HEK293T (cell line): ENCODE data around the gene EYA3.

Experiments
- CTCF ChIA-PET: fragments of 350-600 bp; formaldehyde crosslinking; extraction: SDS; loops from one replicate; lab custom pipeline; 2021; ENCODE audit warnings: antibody characterized with exemption, inconsistent platforms; lab: Yijun Ruan, JAX
- POLR2A ChIA-PET: fragments of 350-600 bp; formaldehyde crosslinking; extraction: SDS; loops from one replicate; lab custom pipeline; 2020; ENCODE audit warnings: antibody characterized with exemption, inconsistent platforms; lab: Yijun Ruan, JAX
- DNase-seq: peaks from one replicate; pipeline ENCODE4 v3.0.0; 2012; ENCODE audit warnings: mixed read lengths; ENCODE audit errors: extremely low spot score
- ARNT ChIP-seq: fragments of 450-650 bp; IDR thresholded peaks from 2 replicates; pipeline ENCODE4 v1.6.1; 2017; ENCODE audit warnings: mild to moderate bottlenecking
- BHLHE40 ChIP-seq: fragments of 450-650 bp; IDR thresholded peaks from 2 replicates; pipeline ENCODE4 v1.6.1; 2016; ENCODE audit warnings: mild to moderate bottlenecking, moderate library complexity, borderline replicate concordance
- CTBP1 ChIP-seq: fragments of 450-650 bp; IDR thresholded peaks from 2 replicates; pipeline ENCODE4 v1.6.1; 2016; ENCODE audit warnings: borderline replicate concordance
- ELF4 ChIP-seq: fragments of 450-650 bp; IDR thresholded peaks from 2 replicates; pipeline ENCODE4 v1.6.1; 2017; ENCODE audit warnings: antibody characterized with exemption
- FOXA1 ChIP-seq: fragments of 450-650 bp; IDR thresholded peaks from 2 replicates; pipeline ENCODE4 v1.6.1; 2016; ENCODE audit warnings: mild to moderate bottlenecking
- FOXK2 ChIP-seq: fragments of 450-650 bp; IDR thresholded peaks from 2 replicates; pipeline ENCODE4 v1.6.1; 2016; ENCODE audit warnings: mild to moderate bottlenecking
- FOXM1 ChIP-seq: fragments of 450-650 bp; IDR thresholded peaks from 2 replicates; pipeline ENCODE4 v1.6.1; 2017; ENCODE audit warnings: mild to moderate bottlenecking, borderline replicate concordance
- HDGF ChIP-seq: fragments of 450-650 bp; IDR thresholded peaks from 2 replicates; pipeline ENCODE4 v1.6.1; 2017; ENCODE audit warnings: antibody characterized with exemption, borderline replicate concordance
- L3MBTL2 ChIP-seq: fragments of 450-650 bp; conservative IDR thresholded peaks from 2 replicates; pipeline ENCODE4 v1.6.1; 2016; ENCODE audit warnings: mild to moderate bottlenecking
- LEF1 ChIP-seq: fragments of 450-650 bp; IDR thresholded peaks from 2 replicates; pipeline ENCODE4 v1.6.1; 2017; ENCODE audit warnings: mild to moderate bottlenecking, borderline replicate concordance
- NFRKB ChIP-seq: fragments of 450-650 bp; IDR thresholded peaks from 2 replicates; pipeline ENCODE4 v1.6.1; 2016; ENCODE audit warnings: mild to moderate bottlenecking, moderate library complexity
- SP1 ChIP-seq: fragments of 450-650 bp; IDR thresholded peaks from 2 replicates; pipeline ENCODE4 v1.6.1; 2017
- SUZ12 ChIP-seq: fragments of 450-650 bp; IDR thresholded peaks from 2 replicates; pipeline ENCODE4 v1.6.1; 2016; ENCODE audit warnings: mild to moderate bottlenecking
- TARDBP ChIP-seq: fragments of 450-650 bp; IDR thresholded peaks from 2 replicates; pipeline ENCODE4 v1.6.1; 2016
- ZNF384 ChIP-seq: fragments of 450-650 bp; IDR thresholded peaks from 2 replicates; pipeline ENCODE4 v1.6.1; 2016
- TF ChIP-seq, protein P1 (sequence below): fragments of 450-650 bp; IDR thresholded peaks from 2 replicates; pipeline ENCODE4 v1.6.1; 2016

The EYA3 gene

DNA sequence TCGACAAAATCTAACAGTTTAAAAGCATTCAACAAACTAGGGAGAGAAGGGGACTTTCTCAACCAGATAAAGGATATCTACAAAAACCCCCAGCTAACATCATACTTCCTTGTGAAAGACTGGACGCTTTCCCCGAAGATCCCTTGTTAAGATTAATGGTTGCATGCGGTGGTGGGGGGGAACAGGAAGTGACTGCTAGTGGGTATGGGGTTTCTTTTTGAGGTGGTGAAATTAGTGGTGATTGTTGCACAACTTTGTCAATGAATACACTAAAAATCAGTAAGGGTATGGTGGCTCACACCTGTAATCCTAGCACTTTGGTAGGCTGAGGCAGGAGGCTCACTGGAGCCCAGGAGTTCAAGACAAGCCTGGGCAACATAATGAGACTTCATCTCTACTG lies 26.9 kb upstream of the EYA3 start:
- TF ChIP-seq ZNF384: no peak
- TF ChIP-seq CTBP1: no peak
- no peak for TF ChIP-seq FOXA1
- no peak for TF ChIP-seq FOXK2
- TF ChIP-seq, protein P1, sequence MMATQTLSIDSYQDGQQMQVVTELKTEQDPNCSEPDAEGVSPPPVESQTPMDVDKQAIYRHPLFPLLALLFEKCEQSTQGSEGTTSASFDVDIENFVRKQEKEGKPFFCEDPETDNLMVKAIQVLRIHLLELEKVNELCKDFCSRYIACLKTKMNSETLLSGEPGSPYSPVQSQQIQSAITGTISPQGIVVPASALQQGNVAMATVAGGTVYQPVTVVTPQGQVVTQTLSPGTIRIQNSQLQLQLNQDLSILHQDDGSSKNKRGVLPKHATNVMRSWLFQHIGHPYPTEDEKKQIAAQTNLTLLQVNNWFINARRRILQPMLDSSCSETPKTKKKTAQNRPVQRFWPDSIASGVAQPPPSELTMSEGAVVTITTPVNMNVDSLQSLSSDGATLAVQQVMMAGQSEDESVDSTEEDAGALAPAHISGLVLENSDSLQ: no peak
- no peak for TF ChIP-seq LEF1
- TF ChIP-seq HDGF: no peak
- TF ChIP-seq ELF4: no peak
- no peak for TF ChIP-seq SP1
- no peak for TF ChIP-seq L3MBTL2
- no peak for TF ChIP-seq TARDBP
- TF ChIP-seq ARNT: no peak
- TF ChIP-seq NFRKB: no peak
- TF ChIP-seq SUZ12: no peak
- no peak for TF ChIP-seq FOXM1
- TF ChIP-seq BHLHE40: no peak
- CTCF ChIA-PET: no interaction called here
- DNase-seq: no peak
- POLR2A ChIA-PET: no interaction called here

DNA sequence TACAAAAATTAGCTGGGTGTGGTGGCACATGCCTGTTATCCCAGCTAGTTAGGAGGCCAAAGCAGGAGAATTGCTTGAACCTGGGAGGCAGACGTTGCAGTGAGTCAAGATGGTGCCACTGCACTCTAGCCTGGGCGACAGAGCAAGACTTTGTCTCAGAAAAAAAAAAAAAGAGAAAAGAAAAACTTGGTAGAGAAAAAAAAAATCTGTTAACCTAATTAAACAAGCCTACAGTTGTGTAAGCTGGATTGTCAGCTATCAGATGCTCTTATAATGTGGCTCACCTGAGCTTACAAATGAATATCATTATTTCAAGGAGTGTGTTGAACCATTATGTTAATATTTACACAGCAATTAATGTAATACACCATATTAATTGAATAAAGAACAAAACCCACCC lies 26.4 kb upstream of the EYA3 start:
- no peak for DNase-seq
- ChIA-PET CTCF (no interaction called here), POLR2A (no interaction called here)
- TF ChIP-seq NFRKB (no peak), FOXA1 (no peak), FOXM1 (no peak), CTBP1 (no peak), HDGF (no peak), L3MBTL2 (no peak), SUZ12 (no peak), TARDBP (no peak)

DNA sequence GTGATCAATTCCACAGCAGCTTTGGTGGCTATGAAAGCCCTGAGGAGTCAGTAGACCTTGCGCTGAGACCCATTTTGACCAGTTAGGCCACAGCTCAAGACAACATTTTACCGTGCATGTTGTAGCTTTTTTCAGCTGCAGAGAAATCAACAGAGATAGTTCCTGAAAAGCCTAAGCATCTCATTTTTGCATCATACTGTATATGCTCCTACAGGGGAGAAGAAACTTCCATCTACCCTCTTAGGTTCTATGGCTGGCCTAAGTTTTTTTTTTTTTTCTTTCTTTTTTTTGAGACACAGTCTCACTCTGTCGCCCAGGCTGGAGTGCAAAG lies 24.8 kb upstream of the EYA3 start:
- ChIA-PET POLR2A (interaction anchor here (1.5 kb wide), 1 partner anchor 25 kb away, joined by 3 read pairs; the partner anchor contains the start of gene EYA3), CTCF (interaction anchor here (1.5 to 1.6 kb wide), 2 partner anchors 11 to 22 kb away, joined by 4 read pairs; no protein-coding TSS in a partner anchor)
- DNase-seq: no peak
- TF ChIP-seq SUZ12 (no peak), FOXA1 (no peak), TARDBP (no peak), ARNT (no peak), CTBP1 (no peak), L3MBTL2 (no peak), SP1 (no peak), BHLHE40 (no peak), LEF1 (no peak), FOXK2 (no peak), HDGF (no peak), NFRKB (no peak), FOXM1 (no peak), ZNF384 (no peak), ELF4 (no peak)
- TF ChIP-seq, protein P1: no peak

DNA sequence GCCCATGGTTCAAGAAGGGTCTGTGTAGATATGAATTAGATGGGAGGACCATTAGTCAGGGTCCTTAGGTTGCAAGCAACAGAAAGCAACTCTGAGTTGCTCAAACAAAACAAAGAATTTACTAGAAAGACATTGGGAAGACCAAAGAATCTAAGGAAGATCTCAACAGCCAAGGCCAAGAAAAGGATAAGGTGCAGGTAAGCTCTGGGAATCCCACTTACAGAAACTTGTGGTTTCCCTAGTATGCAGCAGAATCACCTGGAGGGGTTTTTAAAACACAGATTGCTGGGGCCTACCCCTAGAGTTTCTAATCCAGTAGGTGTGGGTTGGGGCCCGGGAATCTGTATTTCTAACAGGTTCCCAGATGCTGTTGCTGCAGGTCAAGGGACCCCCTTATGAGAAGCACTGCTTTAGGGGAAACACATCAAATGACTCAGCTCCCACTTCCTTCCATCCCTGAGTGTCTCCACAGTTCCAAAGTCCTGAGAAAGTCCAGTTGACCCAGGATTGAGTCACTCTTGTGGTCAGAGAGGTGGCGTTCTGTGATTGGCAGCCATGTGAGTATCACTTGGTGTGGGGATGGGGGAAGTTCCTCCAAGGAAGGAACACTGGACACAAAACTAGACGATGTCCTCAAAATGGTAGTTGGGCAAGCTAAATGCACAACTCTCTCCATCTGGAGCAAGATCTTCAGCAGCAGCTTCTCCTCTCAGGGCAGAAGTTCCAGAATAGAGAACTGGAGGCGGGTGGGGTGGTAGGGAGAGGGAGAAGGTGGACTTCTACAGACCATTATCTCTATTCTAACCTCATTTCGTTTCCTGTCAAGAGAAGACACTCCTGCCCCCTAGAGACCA lies 24.2 kb upstream of the EYA3 start:
- CTCF ChIA-PET: interaction anchor here (1.5 to 1.6 kb wide), 2 partner anchors 11 to 21 kb away, joined by 4 read pairs; no protein-coding TSS in a partner anchor
- POLR2A ChIA-PET: interaction anchor here (1.5 kb wide), 1 partner anchor 24 kb away, joined by 3 read pairs; the partner anchor contains the start of gene EYA3
- TF ChIP-seq HDGF: no peak
- no peak for TF ChIP-seq BHLHE40
- no peak for TF ChIP-seq L3MBTL2
- TF ChIP-seq FOXA1: no peak
- TF ChIP-seq SUZ12: no peak
- TF ChIP-seq FOXK2: no peak
- no peak for TF ChIP-seq ARNT
- no peak for TF ChIP-seq ELF4
- TF ChIP-seq, protein P1: no peak
- TF ChIP-seq ZNF384: no peak
- no peak for TF ChIP-seq LEF1
- TF ChIP-seq SP1: no peak
- no peak for TF ChIP-seq CTBP1
- TF ChIP-seq TARDBP: no peak
- TF ChIP-seq NFRKB: no peak
- TF ChIP-seq FOXM1: no peak
- peak; percentile 63 for DNase-seq

DNA sequence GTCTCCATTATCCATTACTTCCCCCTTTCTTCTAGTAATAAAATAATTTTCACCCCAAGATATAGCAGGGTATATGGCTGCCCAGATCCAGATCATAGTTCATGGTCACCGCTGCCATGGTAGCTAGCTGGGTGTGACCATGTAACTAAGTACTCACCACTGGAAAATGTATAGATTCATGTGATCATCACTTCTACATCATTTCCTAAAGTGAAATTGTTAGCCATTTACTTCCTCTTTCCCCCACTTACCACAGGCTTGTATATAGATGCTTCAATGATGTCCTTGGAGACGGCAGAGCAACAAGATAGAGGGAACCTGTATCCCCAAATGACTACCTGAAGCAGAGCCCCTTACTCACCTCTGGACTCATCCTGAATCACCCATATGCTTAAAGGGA lies 22.7 kb upstream of the EYA3 start:
- CTCF ChIA-PET: no interaction called here

More for the DNA sequence above, 22.7 kb upstream of the EYA3 start:
- no peak for TF ChIP-seq FOXA1
- POLR2A ChIA-PET: interaction anchor here (3.3 kb wide), 1 partner anchor 23 kb away, joined by 11 read pairs; the partner anchor contains the start of gene EYA3
- DNase-seq: no peak
